ENCODE measurements around the gene ISLR2.
"Not testable (repeated sequence)": the region's sequence is repeated elsewhere in the genome, so short reads cannot be mapped to it uniquely, and the experiment has no call there.

DNA sequence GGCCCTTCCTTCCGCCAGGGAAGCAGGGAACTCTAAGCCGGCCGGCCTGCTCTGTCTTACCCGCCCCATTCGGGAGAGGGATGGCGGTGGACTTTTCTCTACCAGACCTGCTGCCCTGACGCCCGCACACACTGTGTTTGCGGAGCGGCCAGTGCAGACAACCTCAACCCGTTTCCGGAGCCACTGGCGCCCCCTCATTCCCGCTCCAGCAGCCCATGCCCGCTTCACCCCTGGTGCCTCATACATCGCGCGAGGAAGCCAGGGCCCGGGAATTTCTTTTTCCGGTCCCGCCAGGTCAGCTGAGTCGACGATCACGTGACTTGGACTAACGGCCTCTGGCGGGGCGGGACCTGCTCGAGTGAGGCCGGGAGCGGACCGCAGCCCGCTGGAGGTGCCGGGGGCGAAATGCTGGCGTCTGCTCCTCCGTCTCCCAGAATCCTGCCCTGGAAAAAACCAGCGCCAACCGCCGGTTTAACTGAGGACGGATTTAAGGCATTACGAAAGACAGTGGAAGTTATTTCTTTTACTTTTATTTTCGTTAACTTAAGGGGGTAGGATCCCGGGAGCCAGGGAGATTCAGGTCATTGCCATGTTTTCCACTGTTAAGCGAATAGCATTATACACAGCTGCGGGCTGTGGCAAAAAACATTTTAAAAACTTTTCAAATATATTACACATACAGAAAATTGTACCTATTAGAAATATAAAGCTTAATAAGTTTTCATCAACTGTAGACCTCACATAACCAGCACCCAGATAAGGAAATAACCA, 30.2 kb upstream of the ISLR2 start:
- TF ChIP-seq POLR2A (IDR thresholded peaks at IDR 0.05) = not testable (repeated sequence)
- TF ChIP-seq, protein P1, sequence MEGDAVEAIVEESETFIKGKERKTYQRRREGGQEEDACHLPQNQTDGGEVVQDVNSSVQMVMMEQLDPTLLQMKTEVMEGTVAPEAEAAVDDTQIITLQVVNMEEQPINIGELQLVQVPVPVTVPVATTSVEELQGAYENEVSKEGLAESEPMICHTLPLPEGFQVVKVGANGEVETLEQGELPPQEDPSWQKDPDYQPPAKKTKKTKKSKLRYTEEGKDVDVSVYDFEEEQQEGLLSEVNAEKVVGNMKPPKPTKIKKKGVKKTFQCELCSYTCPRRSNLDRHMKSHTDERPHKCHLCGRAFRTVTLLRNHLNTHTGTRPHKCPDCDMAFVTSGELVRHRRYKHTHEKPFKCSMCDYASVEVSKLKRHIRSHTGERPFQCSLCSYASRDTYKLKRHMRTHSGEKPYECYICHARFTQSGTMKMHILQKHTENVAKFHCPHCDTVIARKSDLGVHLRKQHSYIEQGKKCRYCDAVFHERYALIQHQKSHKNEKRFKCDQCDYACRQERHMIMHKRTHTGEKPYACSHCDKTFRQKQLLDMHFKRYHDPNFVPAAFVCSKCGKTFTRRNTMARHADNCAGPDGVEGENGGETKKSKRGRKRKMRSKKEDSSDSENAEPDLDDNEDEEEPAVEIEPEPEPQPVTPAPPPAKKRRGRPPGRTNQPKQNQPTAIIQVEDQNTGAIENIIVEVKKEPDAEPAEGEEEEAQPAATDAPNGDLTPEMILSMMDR (IDR thresholded peaks at IDR 0.05) = peak in 1 of 5 experiments; percentile 19
- TF ChIP-seq EP300 (IDR thresholded peaks at IDR 0.05) = peak; percentile 48 to 63
